Fibroblast of lung (primary cell): ENCODE data around the gene FANCM. TPM values are rescaled to one million over a fixed set of nuclear protein-coding genes. Genes with fewer than 3 reads are reported as not detected.

ENCODE experiments used
- DNase-seq, 2 donors: peaks; one replicate each; pipeline versions ENCODE4 v3.0.0 to v3.0.0-alpha.2; 2010; ENCODE audit warnings: low read depth in 2 of 2
- H2AFZ ChIP-seq: 2 replicates; pipeline ENCODE4 v1.5.1; 2012; ENCODE audit warnings: low read length, control low read depth, inconsistent platforms
- H3K27ac ChIP-seq: 2 replicates; pipeline ENCODE4 v1.5.1; 2011; ENCODE audit warnings: low read length, control low read depth; ENCODE audit not compliant: insufficient read depth
- H3K27me3 ChIP-seq: 2 replicates; pipeline ENCODE4 v1.5.1; 2011; ENCODE audit warnings: mild to moderate bottlenecking, low read length; ENCODE audit not compliant: control insufficient read depth, insufficient read depth
- H3K36me3 ChIP-seq: 2 replicates; pipeline ENCODE4 v1.5.1; 2011; ENCODE audit warnings: low read length; ENCODE audit not compliant: control insufficient read depth, insufficient read depth
- H3K4me1 ChIP-seq: 2 replicates; pipeline ENCODE4 v1.5.1; 2011; ENCODE audit warnings: low read length; ENCODE audit not compliant: control insufficient read depth, insufficient read depth; ENCODE audit errors: extremely low read depth
- H3K4me2 ChIP-seq: 2 replicates; pipeline ENCODE4 v1.5.1; 2011; ENCODE audit warnings: low read length, control low read depth; ENCODE audit not compliant: insufficient read depth; ENCODE audit errors: extremely low read depth
- H3K4me3 ChIP-seq, 4 experiments: fragments of 200-600 bp in 1 of 4; sonication (generic) in 1 of 4; replicated peaks in 1 of 4; 2 replicates each; pipeline ENCODE4 v1.5.1; 2011 to 2016; ENCODE audit warnings: low read length in 4 of 4, low read depth in 3 of 4, mild to moderate bottlenecking in 3 of 4, control low read depth in 2 of 4, inconsistent platforms in 1 of 4, mixed read lengths in 1 of 4; ENCODE audit not compliant: insufficient read depth in 1 of 4; ENCODE audit errors: control extremely low read depth in 1 of 4
- H3K79me2 ChIP-seq: 2 replicates; pipeline ENCODE4 v1.5.1; 2012; ENCODE audit warnings: mild to moderate bottlenecking, low read length, inconsistent platforms; ENCODE audit not compliant: control insufficient read depth, insufficient read depth
- H3K9ac ChIP-seq: 2 replicates; pipeline ENCODE4 v1.5.1; 2011; ENCODE audit warnings: mild to moderate bottlenecking, low read length, control low read depth; ENCODE audit not compliant: insufficient read depth
- H3K9me3 ChIP-seq: 2 replicates; pipeline ENCODE4 v1.5.1; 2012; ENCODE audit warnings: low read depth, low read length; ENCODE audit not compliant: control insufficient read depth, insufficient read depth
- H4K20me1 ChIP-seq: 2 replicates; pipeline ENCODE4 v1.5.1; 2011; ENCODE audit warnings: low read length; ENCODE audit not compliant: control insufficient read depth, insufficient read depth; ENCODE audit errors: extremely low read depth
- CTCF ChIP-seq, 2 donors: IDR thresholded peaks in 1 of 2; conservative IDR thresholded peaks in 1 of 2; 1 replicate in 1 of 2; 2 replicates in 1 of 2; pipeline ENCODE4 v1.5.1; 2011 to 2012; ENCODE audit warnings: low read length in 2 of 2, control low read depth in 1 of 2, inconsistent platforms in 1 of 2, low read depth in 1 of 2, mild to moderate bottlenecking in 1 of 2
- EZH2 ChIP-seq: IDR thresholded peaks from 2 replicates; pipeline ENCODE4 v1.5.1; 2012; ENCODE audit warnings: low read length, control low read depth, mild to moderate bottlenecking; ENCODE audit errors: missing control alignments
- polyA plus RNA-seq, 2 donors: library from polyadenylated mRNA; depleted of rRNA in 1 of 2; stranded (reverse) in 1 of 2; unstranded in 1 of 2; fragments of >200 nt; gene quantifications; 2 replicates each; pipeline ENCODE4 v1.2.1, GENCODE V29; 2011 to 2012; ENCODE audit warnings: missing spikeins in 1 of 2
- total RNA-seq: library from RNA; depleted of rRNA; stranded (reverse); fragments of >200 nt; gene quantifications from 2 replicates; pipeline ENCODE4 v1.2.1, GENCODE V29; 2014

The FANCM gene
- total and polyA plus RNA-seq, 2 donors (not counting 1 experiment from before 2014, with no cell fraction given), result 2.2 to 4.3 TPM

GRCh38 chr14:45144658-45145057 lies 8.9 kb downstream of the FANCM start:
- Histone ChIP-seq H3K4me3 (no peak overlapping the region), H3K27me3 (no peaks in the 10 kb centered on the region), H2AFZ (no peak overlapping the region), H3K79me2 (peaks cover 5% of the 10 kb centered on the region), H3K27ac (no peak overlapping the region), H4K20me1 (no peaks in the 10 kb centered on the region), H3K4me1 (no peaks in the 10 kb centered on the region), H3K9me3 (no peaks in the 10 kb centered on the region), H3K36me3 (no peaks in the 10 kb centered on the region), H3K4me2 (no peak overlapping the region), H3K9ac (no peak overlapping the region)
- TF ChIP-seq EZH2, result no peak
- no peak for TF ChIP-seq CTCF (conservative IDR thresholded peaks at IDR 0.05 in 1 of 2, IDR thresholded peaks at IDR 0.05 in 1 of 2; ENCODE audit: low read depth in 1 of 2, low read length in 2 of 2)
- no peak for DNase-seq

GRCh38 chr14:45145214-45145613 lies 9.5 kb downstream of the FANCM start:
- DNase-seq, result no peak
- no peak overlapping the region for H2AFZ ChIP-seq
- peaks cover under 1% of the 10 kb centered on the region for H3K79me2 ChIP-seq
- no peak overlapping the region for H3K4me3 ChIP-seq
- no peaks in the 10 kb centered on the region for H3K4me1 ChIP-seq
- no peaks in the 10 kb centered on the region for H3K27me3 ChIP-seq
- H3K9ac ChIP-seq, result no peak overlapping the region
- no peak overlapping the region for H3K4me2 ChIP-seq
- H3K36me3 ChIP-seq, result no peaks in the 10 kb centered on the region
- no peaks in the 10 kb centered on the region for H4K20me1 ChIP-seq
- no peaks in the 10 kb centered on the region for H3K9me3 ChIP-seq
- no peak overlapping the region for H3K27ac ChIP-seq
- TF ChIP-seq EZH2 (no peak), CTCF (conservative IDR thresholded peaks at IDR 0.05 in 1 of 2, IDR thresholded peaks at IDR 0.05 in 1 of 2; ENCODE audit: low read depth in 1 of 2, low read length in 2 of 2) (no peak)

- H3K27ac ChIP-seq, result no peak overlapping the region
- H3K9ac ChIP-seq, result no peak overlapping the region
- H3K79me2 ChIP-seq, result no peaks in the 10 kb centered on the region
- H2AFZ ChIP-seq, result no peak overlapping the region
- DNase-seq, result no peak
- H4K20me1 ChIP-seq, result no peaks in the 10 kb centered on the region
- no peaks in the 10 kb centered on the region for H3K27me3 ChIP-seq
- H3K4me2 ChIP-seq, result no peak overlapping the region
- no peaks in the 10 kb centered on the region for H3K36me3 ChIP-seq
- no peaks in the 10 kb centered on the region for H3K9me3 ChIP-seq
- TF ChIP-seq EZH2, result no peak
- TF ChIP-seq CTCF (conservative IDR thresholded peaks at IDR 0.05 in 1 of 2, IDR thresholded peaks at IDR 0.05 in 1 of 2; ENCODE audit: low read depth in 1 of 2, low read length in 2 of 2), result no peak
- no peaks in the 10 kb centered on the region for H3K4me1 ChIP-seq
- H3K4me3 ChIP-seq, result no peak overlapping the region
Observed at GRCh38 chr14:45149602-45150001, 13.9 kb downstream of the FANCM start.
